HG03571 (cell line): Measurements from ENCODE around the gene RTP5.
"Not testable (repeated sequence)": the region's sequence is repeated elsewhere in the genome, so short reads cannot be mapped to it uniquely, and the experiment has no call there.

ENCODE experiments used
- ATAC-seq: cut with Tn5 transposase; IDR thresholded peaks from one replicate; pipeline ENCODE4 v1.9.1; 2021; ENCODE audit not compliant: unreplicated experiment

RTP5 gene

GRCh38 chr2:241900251-241901017 is 30.9 kb downstream of the RTP5 start:
- no peak for ATAC-seq

GRCh38 chr2:241901018-241901380 is 31.5 kb downstream of the RTP5 start:
- no peak for ATAC-seq

GRCh38 chr2:241901500-241902351 is 32.2 kb downstream of the RTP5 start:
- ATAC-seq = no peak

GRCh38 chr2:241902357-241902991 is 32.9 kb downstream of the RTP5 start:
- ATAC-seq = no peak

GRCh38 chr2:241903121-241904010 is 33.8 kb downstream of the RTP5 start:
- no peak for ATAC-seq

- ATAC-seq = no peak
Observed at GRCh38 chr2:241904011-241904718, 34.6 kb downstream of the RTP5 start.

- no peak for ATAC-seq
Observed at GRCh38 chr2:241904791-241905710, 35.5 kb downstream of the RTP5 start.

GRCh38 chr2:241905716-241906377 is 36.3 kb downstream of the RTP5 start:
- ATAC-seq = no peak

- not testable (repeated sequence) for ATAC-seq
Observed at GRCh38 chr2:241906378-241906770, 36.8 kb downstream of the RTP5 start.

GRCh38 chr2:241906826-241907570 is 37.5 kb downstream of the RTP5 start:
- ATAC-seq = no peak

GRCh38 chr2:241907831-241908230 is 38.3 kb downstream of the RTP5 start:
- ATAC-seq = not testable (repeated sequence)

GRCh38 chr2:241908686-241909420 is 39.3 kb downstream of the RTP5 start:
- no peak for ATAC-seq

GRCh38 chr2:241909769-241910168 is 40.2 kb downstream of the RTP5 start:
- no peak for ATAC-seq

- no peak for ATAC-seq
Observed at GRCh38 chr2:241910604-241911520, 41.3 kb downstream of the RTP5 start.

GRCh38 chr2:241911551-241911950 is 42.0 kb downstream of the RTP5 start:
- no peak for ATAC-seq

GRCh38 chr2:241912021-241912555 is 42.6 kb downstream of the RTP5 start:
- ATAC-seq = no peak
